Gastrocnemius medialis (tissue), 4 donors: ENCODE results near the gene SDCCAG8. TPM values are rescaled to one million over a fixed set of nuclear protein-coding genes. Genes with fewer than 3 reads are reported as not detected.

Source experiments
- ATAC-seq, 2 donors: fragments of 150-250 bp; one replicate each; pipeline ENCODE4 v1.9.1; 2016
- DNase-seq, 2 donors: peaks; one replicate each; pipeline ENCODE4 v3.0.0-alpha.2; 2019
- H3K27ac ChIP-seq, 4 donors: fragments of 200-600 bp; sonication (generic); 1 replicate in 1 of 4; 2 replicates in 3 of 4; pipeline ENCODE4 v1.5.1; 2016 to 2018; ENCODE audit warnings: mild to moderate bottlenecking in 2 of 4, moderate library complexity in 1 of 4
- H3K27me3 ChIP-seq, 3 donors: fragments of 200-600 bp; sonication (generic) in 2 of 3; 1 replicate in 1 of 3; 2 replicates in 2 of 3; pipeline versions ENCODE4 v1.5.1 to v1.6.0; 2016 to 2019; ENCODE audit warnings: mild to moderate bottlenecking in 1 of 3, moderate library complexity in 1 of 3
- H3K36me3 ChIP-seq, 2 donors: fragments of 200-600 bp; sonication (generic) in 1 of 2; one replicate each; pipeline ENCODE4 v1.5.1; 2017 to 2018
- H3K4me1 ChIP-seq, 2 donors: fragments of 200-600 bp; sonication (generic) in 1 of 2; one replicate each; pipeline ENCODE4 v1.5.1; 2016 to 2017; ENCODE audit warnings: mild to moderate bottlenecking in 2 of 2
- H3K4me3 ChIP-seq, 4 donors: fragments of 200-600 bp; sonication (generic) in 3 of 4; 1 replicate in 1 of 4; 2 replicates in 3 of 4; pipeline ENCODE4 v1.5.1; 2016 to 2019; ENCODE audit warnings: mild to moderate bottlenecking in 2 of 4
- H3K9me3 ChIP-seq, 3 donors: fragments of 200-600 bp; sonication (generic) in 2 of 3; 1 replicate in 1 of 3; 2 replicates in 2 of 3; pipeline ENCODE4 v1.5.1; 2016 to 2019
- POLR2A ChIP-seq, 2 donors: fragments of 450-650 bp; IDR thresholded peaks; one replicate each; pipeline ENCODE4 v1.6.1; 2017; ENCODE audit warnings: antibody characterized with exemption in 2 of 2, mild to moderate bottlenecking in 2 of 2, moderate library complexity in 2 of 2
- in situ Hi-C, 4 donors: fragments of 200-750 bp; cut with MboI; loops; one replicate each; pipeline versions ENCODE4 v1.15.0 to v1.8.0; 2017; ENCODE audit warnings: low sequenced_read_pairs in 4 of 4
- intact Hi-C: fragments of 100-400 bp; cut with DNase I; formaldehyde crosslinking; loops from one replicate; pipeline ENCODE4 v1.15.1; 2023; ENCODE audit warnings: low total_unique reads
- total RNA-seq, 4 donors: library from RNA; depleted of rRNA; stranded (reverse); fragments of >200 nt; gene quantifications; one replicate each; pipeline versions ENCODE4 v1.1.0 to v1.2.3, GENCODE V29; 2016
- TF ChIP-seq, protein P1 (sequence below), 5 experiments: fragments of 450-650 bp in 3 of 5; fragments of 200-600 bp in 2 of 5; sonication (generic) in 2 of 5; IDR thresholded peaks in 4 of 5; conservative IDR thresholded peaks in 1 of 5; 1 replicate in 4 of 5; 2 replicates in 1 of 5; pipeline ENCODE4 v1.5.1; 2016 to 2019; ENCODE audit warnings: antibody characterized with exemption in 5 of 5, mild to moderate bottlenecking in 3 of 5, moderate library complexity in 3 of 5

The SDCCAG8 gene
- total RNA-seq, 4 donors from 2014 or later: 12.3 to 33.9 (median 26.1) TPM

DNA sequence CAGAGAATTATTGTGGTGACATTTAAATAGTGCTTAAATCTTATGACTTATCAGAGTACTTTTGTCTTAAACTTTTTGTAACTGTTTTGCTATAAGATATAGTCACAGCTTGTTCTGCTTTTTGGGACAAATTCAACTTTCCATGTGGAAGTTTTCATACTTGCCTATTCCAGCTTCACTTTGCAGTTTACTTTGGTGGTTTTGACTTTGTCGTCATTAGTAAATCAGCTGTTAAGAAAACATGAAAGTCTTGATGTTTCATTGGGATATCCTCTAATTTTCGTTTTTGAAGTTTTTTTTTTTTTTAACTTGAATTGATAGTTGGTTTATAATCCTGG is 31.3 kb downstream of the SDCCAG8 start:
- no peaks in the 10 kb centered on the region for H3K9me3 ChIP-seq
- peaks cover 0 to 31% of the 10 kb centered on the region in 2 donors for H3K36me3 ChIP-seq
- in situ Hi-C loops (no loop called here), intact Hi-C loops (no loop called here)
- H3K27ac ChIP-seq: no peak overlapping the region
- TF ChIP-seq POLR2A (IDR thresholded peaks at IDR 0.05): no peak
- TF ChIP-seq, protein P1, sequence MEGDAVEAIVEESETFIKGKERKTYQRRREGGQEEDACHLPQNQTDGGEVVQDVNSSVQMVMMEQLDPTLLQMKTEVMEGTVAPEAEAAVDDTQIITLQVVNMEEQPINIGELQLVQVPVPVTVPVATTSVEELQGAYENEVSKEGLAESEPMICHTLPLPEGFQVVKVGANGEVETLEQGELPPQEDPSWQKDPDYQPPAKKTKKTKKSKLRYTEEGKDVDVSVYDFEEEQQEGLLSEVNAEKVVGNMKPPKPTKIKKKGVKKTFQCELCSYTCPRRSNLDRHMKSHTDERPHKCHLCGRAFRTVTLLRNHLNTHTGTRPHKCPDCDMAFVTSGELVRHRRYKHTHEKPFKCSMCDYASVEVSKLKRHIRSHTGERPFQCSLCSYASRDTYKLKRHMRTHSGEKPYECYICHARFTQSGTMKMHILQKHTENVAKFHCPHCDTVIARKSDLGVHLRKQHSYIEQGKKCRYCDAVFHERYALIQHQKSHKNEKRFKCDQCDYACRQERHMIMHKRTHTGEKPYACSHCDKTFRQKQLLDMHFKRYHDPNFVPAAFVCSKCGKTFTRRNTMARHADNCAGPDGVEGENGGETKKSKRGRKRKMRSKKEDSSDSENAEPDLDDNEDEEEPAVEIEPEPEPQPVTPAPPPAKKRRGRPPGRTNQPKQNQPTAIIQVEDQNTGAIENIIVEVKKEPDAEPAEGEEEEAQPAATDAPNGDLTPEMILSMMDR (IDR thresholded peaks at IDR 0.05 in 4 of 5, conservative IDR thresholded peaks at IDR 0.05 in 1 of 5): no peak
- no peak for DNase-seq
- no peaks in the 10 kb centered on the region for H3K27me3 ChIP-seq
- no peak for ATAC-seq
- H3K4me3 ChIP-seq: no peak overlapping the region
- H3K4me1 ChIP-seq: no peaks in the 10 kb centered on the region

DNA sequence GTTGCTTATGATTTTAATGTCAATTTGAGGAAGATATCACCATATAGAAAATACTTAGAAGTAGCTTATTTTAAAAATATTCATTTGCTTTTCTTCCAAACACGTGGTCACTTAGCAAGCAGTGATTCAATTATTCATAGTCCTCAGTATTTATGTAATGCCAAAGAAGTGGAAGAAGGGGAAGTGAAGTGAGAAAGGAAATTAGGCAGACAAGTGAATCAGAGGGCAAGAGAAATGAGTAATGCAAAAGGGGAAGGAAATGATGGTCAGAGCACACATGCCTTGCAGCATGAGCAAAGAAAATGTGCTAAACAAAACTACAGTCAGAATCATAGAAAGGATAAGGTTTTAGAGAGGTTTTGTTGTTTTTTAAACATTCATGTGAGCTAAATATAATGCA is 31.8 kb downstream of the SDCCAG8 start:
- ATAC-seq: no peak
- Histone ChIP-seq H3K27me3 (no peaks in the 10 kb centered on the region), H3K27ac (no peak overlapping the region), H3K4me3 (no peak overlapping the region), H3K36me3 (peaks cover 0 to 30% of the 10 kb centered on the region in 2 donors), H3K4me1 (no peaks in the 10 kb centered on the region), H3K9me3 (no peaks in the 10 kb centered on the region)
- no peak for TF ChIP-seq POLR2A (IDR thresholded peaks at IDR 0.05)
- TF ChIP-seq, protein P1 (IDR thresholded peaks at IDR 0.05 in 4 of 5, conservative IDR thresholded peaks at IDR 0.05 in 1 of 5): no peak
- no peak for DNase-seq
- intact Hi-C loops (no loop called here), in situ Hi-C loops (no loop called here)

DNA sequence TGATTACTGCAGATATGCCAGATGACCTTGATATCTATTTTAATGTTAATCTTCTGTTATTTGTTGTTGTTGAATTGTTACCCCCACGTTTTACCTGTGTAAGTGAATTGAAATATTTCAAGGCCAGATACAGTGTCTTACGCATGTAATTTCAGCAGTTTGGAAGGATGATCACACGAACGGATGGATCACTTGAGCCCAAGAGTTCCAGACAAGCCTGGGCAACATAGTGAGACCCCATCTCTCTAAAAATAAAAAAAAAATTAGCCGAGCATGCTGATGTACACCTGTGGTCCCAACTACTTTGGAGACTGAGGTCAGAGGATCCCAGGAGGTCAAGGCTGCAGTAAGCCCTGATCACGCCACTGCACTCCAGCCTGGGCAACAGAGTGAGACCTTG is 32.2 kb downstream of the SDCCAG8 start:
- Histone ChIP-seq H3K27me3 (no peaks in the 10 kb centered on the region), H3K4me3 (no peak overlapping the region), H3K4me1 (no peaks in the 10 kb centered on the region), H3K9me3 (no peaks in the 10 kb centered on the region), H3K27ac (no peak overlapping the region), H3K36me3 (peaks cover 0 to 30% of the 10 kb centered on the region in 2 donors)
- no peak for DNase-seq
- intact Hi-C loops: no loop called here
- in situ Hi-C loops: no loop called here
- TF ChIP-seq, protein P1 (IDR thresholded peaks at IDR 0.05 in 4 of 5, conservative IDR thresholded peaks at IDR 0.05 in 1 of 5): no peak
- no peak for TF ChIP-seq POLR2A (IDR thresholded peaks at IDR 0.05)
- no peak for ATAC-seq

DNA sequence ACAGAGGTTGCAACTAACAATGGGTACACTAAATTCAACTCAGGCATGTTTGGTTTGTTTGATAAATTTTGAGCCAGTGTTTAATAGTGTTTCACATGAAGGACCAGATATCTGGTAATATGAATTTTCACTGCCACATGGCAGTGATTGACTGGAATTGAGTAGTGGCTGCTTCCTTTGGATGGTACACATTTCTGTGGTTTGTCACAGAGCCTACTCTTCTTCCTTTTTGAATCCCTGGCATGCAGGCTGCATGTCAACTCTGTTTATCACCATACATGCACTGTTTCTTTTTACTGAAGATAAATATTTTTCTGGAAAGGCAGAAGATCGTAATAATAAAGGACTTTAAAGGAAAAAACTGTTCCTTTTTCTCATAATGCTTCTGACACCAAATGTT is 35.5 kb downstream of the SDCCAG8 start:
- peaks cover 0 to 4% (median 0%) of the 10 kb centered on the region in 3 donors for H3K9me3 ChIP-seq
- intact Hi-C loops: no loop called here
- no peaks in the 10 kb centered on the region for H3K27me3 ChIP-seq
- peaks cover 0 to 32% of the 10 kb centered on the region in 2 donors for H3K36me3 ChIP-seq
- ATAC-seq: no peak
- TF ChIP-seq POLR2A (IDR thresholded peaks at IDR 0.05): no peak
- TF ChIP-seq, protein P1 (IDR thresholded peaks at IDR 0.05 in 4 of 5, conservative IDR thresholded peaks at IDR 0.05 in 1 of 5): no peak
- H3K27ac ChIP-seq: no peak overlapping the region
- no peak overlapping the region for H3K4me3 ChIP-seq
- DNase-seq: no peak
- no peaks in the 10 kb centered on the region for H3K4me1 ChIP-seq
- in situ Hi-C loops: no loop called here

DNA sequence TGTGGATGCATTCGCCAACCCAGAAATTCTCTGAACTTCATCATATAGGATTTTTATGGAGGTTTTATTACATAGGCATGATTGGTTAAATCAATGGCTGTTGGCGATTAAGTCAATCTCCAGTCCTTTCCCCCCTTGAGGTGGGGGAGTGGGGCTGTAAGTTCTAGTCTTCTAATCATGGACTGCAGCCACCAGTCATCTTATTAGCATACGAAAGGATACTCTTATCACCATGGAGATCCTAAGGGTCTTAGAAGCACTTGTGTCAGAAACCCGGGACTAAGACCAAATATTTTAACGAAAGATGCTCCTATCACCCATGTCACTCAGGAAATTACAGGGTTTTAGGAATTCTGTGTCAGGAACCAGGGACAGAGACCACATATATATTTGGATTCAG is 36.3 kb downstream of the SDCCAG8 start:
- intact Hi-C loops (no loop called here), in situ Hi-C loops (no loop called here)
- Histone ChIP-seq H3K27ac (no peak overlapping the region), H3K27me3 (no peaks in the 10 kb centered on the region), H3K4me1 (no peaks in the 10 kb centered on the region), H3K9me3 (peaks cover 0 to 4% (median 0%) of the 10 kb centered on the region in 3 donors), H3K4me3 (no peak overlapping the region), H3K36me3 (peaks cover 0 to 26% of the 10 kb centered on the region in 2 donors)
- TF ChIP-seq POLR2A (IDR thresholded peaks at IDR 0.05): no peak
- TF ChIP-seq, protein P1 (IDR thresholded peaks at IDR 0.05 in 4 of 5, conservative IDR thresholded peaks at IDR 0.05 in 1 of 5): no peak
- DNase-seq: no peak
- ATAC-seq: no peak
